Aorta (tissue), 5 donors: ENCODE measurements around the gene MIEF1. TPM values are rescaled to one million over a fixed set of nuclear protein-coding genes. Genes with fewer than 3 reads are reported as not detected.

ENCODE experiments used
- ATAC-seq: fragments of 200-7000 bp; cut with Tn5 transposase; one replicate; pipeline ENCODE4 v1.9.1; 2022; ENCODE audit warnings: moderate library complexity; ENCODE audit not compliant: low FRiP score
- DNase-seq, 2 donors: peaks; one replicate each; pipeline ENCODE4 v3.0.0-alpha.2; 2020
- H3K27ac ChIP-seq, 2 donors: one replicate each; pipeline ENCODE4 v1.5.1; 2013; ENCODE audit warnings: low read length in 2 of 2, mild to moderate bottlenecking in 2 of 2, moderate library complexity in 2 of 2, control low read depth in 1 of 2, inconsistent platforms in 1 of 2, low read depth in 1 of 2
- H3K27me3 ChIP-seq, 2 donors: one replicate each; pipeline ENCODE4 v1.6.1; 2013; ENCODE audit warnings: control low read depth in 1 of 2, low read length in 1 of 2, mild to moderate bottlenecking in 1 of 2, moderate library complexity in 1 of 2; ENCODE audit not compliant: insufficient read depth in 2 of 2, control insufficient read depth in 1 of 2
- H3K36me3 ChIP-seq, 2 donors: one replicate each; pipeline ENCODE4 v1.6.1; 2013; ENCODE audit warnings: control low read depth in 1 of 2, low read length in 1 of 2, mild to moderate bottlenecking in 1 of 2; ENCODE audit not compliant: insufficient read depth in 2 of 2, control insufficient read depth in 1 of 2
- H3K4me1 ChIP-seq, 2 donors: one replicate each; pipeline ENCODE4 v1.6.1; 2013; ENCODE audit warnings: low read length in 2 of 2, control low read depth in 1 of 2, mild to moderate bottlenecking in 1 of 2, moderate library complexity in 1 of 2; ENCODE audit not compliant: insufficient read depth in 2 of 2, control insufficient read depth in 1 of 2
- H3K4me3 ChIP-seq, 2 donors: one replicate each; pipeline ENCODE4 v1.5.1; 2013; ENCODE audit warnings: low read length in 2 of 2, control low read depth in 1 of 2, mild to moderate bottlenecking in 1 of 2
- H3K9me3 ChIP-seq: one replicate; pipeline ENCODE4 v1.6.1; 2013; ENCODE audit warnings: mild to moderate bottlenecking, low read length; ENCODE audit not compliant: control insufficient read depth
- WGBS, 2 donors: extraction: QIAGEN DNeasy Blood & Tissue Kit; methylation state at CpG; one replicate each; pipeline ENCODE4 v1.1.7; 2013; 5-methylcytosine and 5-hydroxymethylcytosine counted together
- intact Hi-C, 2 donors: fragments of 100-400 bp; cut with DNase I; formaldehyde crosslinking; loops; one replicate each; pipeline versions ENCODE4 v1.14.2 to v1.15.0; 2022
- polyA plus RNA-seq, 2 donors: library from polyadenylated mRNA; stranded (reverse); fragments of 200-250 nt; gene quantifications; one replicate each; pipeline ENCODE4 v1.2.3, GENCODE V29; 2013
- total RNA-seq, 2 donors: library from RNA; stranded (reverse); fragmentation: NEBNext Ultra II Directional; extraction: Animal tissue kit (Norgen Biotek cat#: 25700); gene quantifications; one replicate each; pipeline ENCODE4 v1.2.1, GENCODE V29; 2021
- donor health status: healthy with polysubstance abuse.
- donor health status: Bipolar disorder and iron deficiency.
- donor health status: DM: no; HTN: no; CAD: no.
- donor health status: DM: no; HTN: no; CAD: no.
- donor health status: DM: yes; HTN: yes; CAD: no.

MIEF1 gene
- total and polyA plus RNA-seq, 4 donors: 8.0 to 20.1 (median 11.9) TPM

GRCh38 chr22:39491696-39492095 is 10.4 kb upstream of the MIEF1 start:
- Histone ChIP-seq H3K27ac (no peak overlapping the region), H3K27me3 (no peaks in the 10 kb centered on the region), H3K9me3 (no peaks in the 10 kb centered on the region), H3K4me1 (no peaks in the 10 kb centered on the region), H3K36me3 (no peaks in the 10 kb centered on the region), H3K4me3 (no peak overlapping the region)
- WGBS, 2 donors: 84 to 87% methylated on average over 6 of the region's 6 CpGs
- DNase-seq: no peak
- intact Hi-C loops: loop anchor here (5.0 to 10.0 kb wide), 2 partner anchors 54 to 87 kb away; no protein-coding TSS in a partner anchor
- no peak for ATAC-seq

- H3K27ac ChIP-seq: no peak overlapping the region
- no peaks in the 10 kb centered on the region for H3K27me3 ChIP-seq
- H3K36me3 ChIP-seq: no peaks in the 10 kb centered on the region
- H3K4me1 ChIP-seq: no peaks in the 10 kb centered on the region
- intact Hi-C loops: loop anchor here (5.0 to 10.0 kb wide), 2 partner anchors 55 to 87 kb away; no protein-coding TSS in a partner anchor
- no peaks in the 10 kb centered on the region for H3K9me3 ChIP-seq
- DNase-seq: peak in 1 of 2 donors; percentile 42
- ATAC-seq: no peak
- H3K4me3 ChIP-seq: no peak overlapping the region
- 84 to 87% methylated on average over 3 of the region's 3 CpGs for WGBS, 2 donors
These were observed 9.9 kb upstream of the MIEF1 start for GRCh38 chr22:39492186-39492585.

- Histone ChIP-seq H3K4me1 (no peaks in the 10 kb centered on the region), H3K27ac (no peak overlapping the region), H3K9me3 (no peaks in the 10 kb centered on the region), H3K36me3 (no peaks in the 10 kb centered on the region), H3K27me3 (no peaks in the 10 kb centered on the region), H3K4me3 (no peak overlapping the region)
- ATAC-seq (no peak), DNase-seq (no peak)
- WGBS, 2 donors: 33 to 35% methylated on average over 4 of the region's 4 CpGs
- intact Hi-C loops: loop anchor here (1.0 to 10.0 kb wide), 3 partner anchors 36 to 89 kb away; no protein-coding TSS in a partner anchor
These were observed 8.3 kb upstream of the MIEF1 start for GRCh38 chr22:39493759-39494158.

- WGBS, 2 donors: 84% methylated on average over 10 of the region's 10 CpGs
- no peak overlapping the region for H3K27ac ChIP-seq
- no peak for DNase-seq
- intact Hi-C loops: loop anchor here (5.0 to 10.0 kb wide), 2 partner anchors 57 to 90 kb away; no protein-coding TSS in a partner anchor
- no peak for ATAC-seq
- no peaks in the 10 kb centered on the region for H3K27me3 ChIP-seq
- no peaks in the 10 kb centered on the region for H3K9me3 ChIP-seq
- H3K36me3 ChIP-seq: no peaks in the 10 kb centered on the region
- no peaks in the 10 kb centered on the region for H3K4me1 ChIP-seq
- H3K4me3 ChIP-seq: no peak overlapping the region
These were observed 7.5 kb upstream of the MIEF1 start for GRCh38 chr22:39494471-39495120.

- H3K9me3 ChIP-seq: no peaks in the 10 kb centered on the region
- H3K27me3 ChIP-seq: no peaks in the 10 kb centered on the region
- H3K36me3 ChIP-seq: no peaks in the 10 kb centered on the region
- H3K27ac ChIP-seq: no peak overlapping the region
- ATAC-seq (peak; percentile 67), DNase-seq (peak; percentile 86 to 89)
- 41 to 43% methylated on average over 13 of the region's 13 CpGs for WGBS, 2 donors
- no peaks in the 10 kb centered on the region for H3K4me1 ChIP-seq
- intact Hi-C loops: loop anchor here in 1 of 2 donors (10.0 kb wide), 1 partner anchor 91 kb away; no protein-coding TSS in a partner anchor
- H3K4me3 ChIP-seq: no peak overlapping the region
These were observed 5.8 kb upstream of the MIEF1 start for GRCh38 chr22:39496131-39496838.

- H3K27ac ChIP-seq: no peak overlapping the region
- H3K4me3 ChIP-seq: no peak overlapping the region
- WGBS, 2 donors: 73 to 76% methylated on average over 8 of the region's 8 CpGs
- H3K9me3 ChIP-seq: no peaks in the 10 kb centered on the region
- H3K4me1 ChIP-seq: peaks cover 0 to 2% of the 10 kb centered on the region in 2 donors
- intact Hi-C loops: loop anchor here in 1 of 2 donors (10.0 kb wide), 1 partner anchor 93 kb away; no protein-coding TSS in a partner anchor
- H3K27me3 ChIP-seq: no peaks in the 10 kb centered on the region
- ATAC-seq (no peak), DNase-seq (no peak)
- H3K36me3 ChIP-seq: no peaks in the 10 kb centered on the region
These were observed 4.7 kb upstream of the MIEF1 start for GRCh38 chr22:39497429-39497828.

- WGBS, 2 donors: 56 to 66% methylated on average over 2 of the region's 2 CpGs
- no peak for ATAC-seq
- intact Hi-C loops: loop anchor here in 1 of 2 donors (10.0 kb wide), 1 partner anchor 94 kb away; no protein-coding TSS in a partner anchor
- Histone ChIP-seq H3K9me3 (no peaks in the 10 kb centered on the region), H3K4me1 (peaks cover 2 to 5% of the 10 kb centered on the region in 2 donors), H3K36me3 (no peaks in the 10 kb centered on the region), H3K27me3 (no peaks in the 10 kb centered on the region), H3K27ac (no peak overlapping the region), H3K4me3 (no peak overlapping the region)
- DNase-seq: no peak
These were observed 3.7 kb upstream of the MIEF1 start for GRCh38 chr22:39498368-39498767.

GRCh38 chr22:39498802-39499201 is 3.3 kb upstream of the MIEF1 start:
- Histone ChIP-seq H3K36me3 (no peaks in the 10 kb centered on the region), H3K4me1 (peaks cover 2 to 9% of the 10 kb centered on the region in 2 donors), H3K27me3 (no peaks in the 10 kb centered on the region), H3K27ac (no peak overlapping the region), H3K4me3 (no peak overlapping the region), H3K9me3 (no peaks in the 10 kb centered on the region)
- intact Hi-C loops: loop anchor here in 1 of 2 donors (10.0 kb wide), 1 partner anchor 94 kb away; no protein-coding TSS in a partner anchor
- ATAC-seq: no peak
- DNase-seq: no peak
- WGBS, 2 donors: 70 to 86% methylated on average over 3 of the region's 3 CpGs
